ENCODE data around the gene LTA.
A peak's percentile ranks its signal among the peaks of the same experiment; 100 is the strongest.

Gene LTA

DNA sequence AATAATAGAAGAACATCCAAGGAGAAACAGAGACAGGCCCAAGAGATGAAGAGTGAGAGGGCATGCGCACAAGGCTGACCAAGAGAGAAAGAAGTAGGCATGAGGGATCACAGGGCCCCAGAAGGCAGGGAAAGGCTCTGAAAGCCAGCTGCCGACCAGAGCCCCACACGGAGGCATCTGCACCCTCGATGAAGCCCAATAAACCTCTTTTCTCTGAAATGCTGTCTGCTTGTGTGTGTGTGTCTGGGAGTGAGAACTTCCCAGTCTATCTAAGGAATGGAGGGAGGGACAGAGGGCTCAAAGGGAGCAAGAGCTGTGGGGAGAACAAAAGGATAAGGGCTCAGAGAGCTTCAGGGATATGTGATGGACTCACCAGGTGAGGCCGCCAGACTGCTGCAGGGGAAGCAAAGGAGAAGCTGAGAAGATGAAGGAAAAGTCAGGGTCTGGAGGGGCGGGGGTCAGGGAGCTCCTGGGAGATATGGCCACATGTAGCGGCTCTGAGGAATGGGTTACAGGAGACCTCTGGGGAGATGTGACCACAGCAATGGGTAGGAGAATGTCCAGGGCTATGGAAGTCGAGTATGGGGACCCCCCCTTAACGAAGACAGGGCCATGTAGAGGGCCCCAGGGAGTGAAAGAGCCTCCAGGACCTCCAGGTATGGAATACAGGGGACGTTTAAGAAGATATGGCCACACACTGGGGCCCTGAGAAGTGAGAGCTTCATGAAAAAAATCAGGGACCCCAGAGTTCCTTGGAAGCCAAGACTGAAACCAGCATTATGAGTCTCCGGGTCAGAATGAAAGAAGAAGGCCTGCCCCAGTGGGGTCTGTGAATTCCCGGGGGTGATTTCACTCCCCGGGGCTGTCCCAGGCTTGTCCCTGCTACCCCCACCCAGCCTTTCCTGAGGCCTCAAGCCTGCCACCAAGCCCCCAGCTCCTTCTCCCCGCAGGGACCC lies 2.3 kb downstream of the LTA start:
- no peak for DNase-seq

DNA sequence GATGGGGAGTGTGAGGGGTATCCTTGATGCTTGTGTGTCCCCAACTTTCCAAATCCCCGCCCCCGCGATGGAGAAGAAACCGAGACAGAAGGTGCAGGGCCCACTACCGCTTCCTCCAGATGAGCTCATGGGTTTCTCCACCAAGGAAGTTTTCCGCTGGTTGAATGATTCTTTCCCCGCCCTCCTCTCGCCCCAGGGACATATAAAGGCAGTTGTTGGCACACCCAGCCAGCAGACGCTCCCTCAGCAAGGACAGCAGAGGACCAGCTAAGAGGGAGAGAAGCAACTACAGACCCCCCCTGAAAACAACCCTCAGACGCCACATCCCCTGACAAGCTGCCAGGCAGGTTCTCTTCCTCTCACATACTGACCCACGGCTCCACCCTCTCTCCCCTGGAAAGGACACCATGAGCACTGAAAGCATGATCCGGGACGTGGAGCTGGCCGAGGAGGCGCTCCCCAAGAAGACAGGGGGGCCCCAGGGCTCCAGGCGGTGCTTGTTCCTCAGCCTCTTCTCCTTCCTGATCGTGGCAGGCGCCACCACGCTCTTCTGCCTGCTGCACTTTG lies 3.3 kb downstream of the LTA start, which contains the start of gene TNF:
TNF (plus strand) TSS at position 231 of the 567 bp plus-strand sequence; CDS start at position 408, 177 bp downstream.
- DNase-seq, result peak; percentile 79 to 80

DNA sequence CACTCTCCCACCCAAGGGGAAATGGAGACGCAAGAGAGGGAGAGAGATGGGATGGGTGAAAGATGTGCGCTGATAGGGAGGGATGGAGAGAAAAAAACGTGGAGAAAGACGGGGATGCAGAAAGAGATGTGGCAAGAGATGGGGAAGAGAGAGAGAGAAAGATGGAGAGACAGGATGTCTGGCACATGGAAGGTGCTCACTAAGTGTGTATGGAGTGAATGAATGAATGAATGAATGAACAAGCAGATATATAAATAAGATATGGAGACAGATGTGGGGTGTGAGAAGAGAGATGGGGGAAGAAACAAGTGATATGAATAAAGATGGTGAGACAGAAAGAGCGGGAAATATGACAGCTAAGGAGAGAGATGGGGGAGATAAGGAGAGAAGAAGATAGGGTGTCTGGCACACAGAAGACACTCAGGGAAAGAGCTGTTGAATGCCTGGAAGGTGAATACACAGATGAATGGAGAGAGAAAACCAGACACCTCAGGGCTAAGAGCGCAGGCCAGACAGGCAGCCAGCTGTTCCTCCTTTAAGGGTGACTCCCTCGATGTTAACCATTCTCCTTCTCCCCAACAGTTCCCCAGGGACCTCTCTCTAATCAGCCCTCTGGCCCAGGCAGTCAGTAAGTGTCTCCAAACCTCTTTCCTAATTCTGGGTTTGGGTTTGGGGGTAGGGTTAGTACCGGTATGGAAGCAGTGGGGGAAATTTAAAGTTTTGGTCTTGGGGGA lies 4.0 kb downstream of the LTA start:
- no peak for DNase-seq

DNA sequence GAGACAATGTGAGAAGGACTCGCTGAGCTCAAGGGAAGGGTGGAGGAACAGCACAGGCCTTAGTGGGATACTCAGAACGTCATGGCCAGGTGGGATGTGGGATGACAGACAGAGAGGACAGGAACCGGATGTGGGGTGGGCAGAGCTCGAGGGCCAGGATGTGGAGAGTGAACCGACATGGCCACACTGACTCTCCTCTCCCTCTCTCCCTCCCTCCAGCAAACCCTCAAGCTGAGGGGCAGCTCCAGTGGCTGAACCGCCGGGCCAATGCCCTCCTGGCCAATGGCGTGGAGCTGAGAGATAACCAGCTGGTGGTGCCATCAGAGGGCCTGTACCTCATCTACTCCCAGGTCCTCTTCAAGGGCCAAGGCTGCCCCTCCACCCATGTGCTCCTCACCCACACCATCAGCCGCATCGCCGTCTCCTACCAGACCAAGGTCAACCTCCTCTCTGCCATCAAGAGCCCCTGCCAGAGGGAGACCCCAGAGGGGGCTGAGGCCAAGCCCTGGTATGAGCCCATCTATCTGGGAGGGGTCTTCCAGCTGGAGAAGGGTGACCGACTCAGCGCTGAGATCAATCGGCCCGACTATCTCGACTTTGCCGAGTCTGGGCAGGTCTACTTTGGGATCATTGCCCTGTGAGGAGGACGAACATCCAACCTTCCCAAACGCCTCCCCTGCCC lies 4.9 kb downstream of the LTA start:
- DNase-seq, result no peak

DNA sequence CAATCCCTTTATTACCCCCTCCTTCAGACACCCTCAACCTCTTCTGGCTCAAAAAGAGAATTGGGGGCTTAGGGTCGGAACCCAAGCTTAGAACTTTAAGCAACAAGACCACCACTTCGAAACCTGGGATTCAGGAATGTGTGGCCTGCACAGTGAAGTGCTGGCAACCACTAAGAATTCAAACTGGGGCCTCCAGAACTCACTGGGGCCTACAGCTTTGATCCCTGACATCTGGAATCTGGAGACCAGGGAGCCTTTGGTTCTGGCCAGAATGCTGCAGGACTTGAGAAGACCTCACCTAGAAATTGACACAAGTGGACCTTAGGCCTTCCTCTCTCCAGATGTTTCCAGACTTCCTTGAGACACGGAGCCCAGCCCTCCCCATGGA lies 5.5 kb downstream of the LTA start:
- no peak for DNase-seq

DNA sequence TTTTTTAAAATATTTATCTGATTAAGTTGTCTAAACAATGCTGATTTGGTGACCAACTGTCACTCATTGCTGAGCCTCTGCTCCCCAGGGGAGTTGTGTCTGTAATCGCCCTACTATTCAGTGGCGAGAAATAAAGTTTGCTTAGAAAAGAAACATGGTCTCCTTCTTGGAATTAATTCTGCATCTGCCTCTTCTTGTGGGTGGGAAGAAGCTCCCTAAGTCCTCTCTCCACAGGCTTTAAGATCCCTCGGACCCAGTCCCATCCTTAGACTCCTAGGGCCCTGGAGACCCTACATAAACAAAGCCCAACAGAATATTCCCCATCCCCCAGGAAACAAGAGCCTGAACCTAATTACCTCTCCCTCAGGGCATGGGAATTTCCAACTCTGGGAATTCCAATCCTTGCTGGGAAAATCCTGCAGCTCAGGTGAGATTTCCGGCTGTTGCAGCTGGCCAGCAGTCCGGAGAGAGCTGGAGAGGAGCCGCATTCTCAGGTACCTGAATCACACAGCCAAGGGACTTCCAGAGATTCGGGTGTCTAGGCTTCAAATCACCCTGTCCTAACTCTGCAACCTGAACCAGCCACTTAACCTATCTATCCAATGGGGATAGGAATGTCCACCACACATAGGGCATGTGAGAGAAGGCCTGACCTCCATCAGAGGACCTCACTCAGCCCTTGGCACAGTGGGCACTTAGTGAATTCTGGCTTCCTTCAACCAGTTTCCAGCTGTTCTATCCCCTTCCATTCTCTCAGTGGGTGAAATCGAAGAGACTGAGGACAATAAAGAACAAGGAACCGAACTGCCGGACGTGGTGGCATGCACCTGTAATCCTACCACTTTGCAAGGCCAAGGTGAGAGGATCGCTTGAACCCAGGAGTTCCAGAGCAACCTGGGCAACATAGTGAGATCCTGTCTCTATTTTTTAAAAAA lies 6.4 kb downstream of the LTA start:
- DNase-seq, result no peak

DNA sequence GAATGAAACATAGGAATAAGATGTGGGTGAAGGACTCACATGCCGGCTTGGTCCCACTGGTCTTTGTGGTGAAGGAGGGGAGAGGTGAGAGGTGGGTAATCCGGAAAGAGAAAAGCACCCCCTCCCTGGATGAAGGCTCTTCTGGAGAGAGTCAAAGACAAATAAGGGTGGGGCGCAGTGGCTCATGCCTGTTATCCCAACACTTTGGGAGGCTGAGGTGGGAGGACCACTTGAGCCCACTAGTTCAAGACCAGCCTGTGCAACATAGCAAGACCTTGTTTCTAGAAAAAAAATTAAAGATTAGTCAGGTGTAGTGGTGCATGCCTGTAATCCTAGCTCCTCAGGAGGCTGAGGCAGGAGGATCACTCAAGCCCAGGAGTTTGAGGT lies 7.0 kb downstream of the LTA start:
- no peak for DNase-seq

DNA sequence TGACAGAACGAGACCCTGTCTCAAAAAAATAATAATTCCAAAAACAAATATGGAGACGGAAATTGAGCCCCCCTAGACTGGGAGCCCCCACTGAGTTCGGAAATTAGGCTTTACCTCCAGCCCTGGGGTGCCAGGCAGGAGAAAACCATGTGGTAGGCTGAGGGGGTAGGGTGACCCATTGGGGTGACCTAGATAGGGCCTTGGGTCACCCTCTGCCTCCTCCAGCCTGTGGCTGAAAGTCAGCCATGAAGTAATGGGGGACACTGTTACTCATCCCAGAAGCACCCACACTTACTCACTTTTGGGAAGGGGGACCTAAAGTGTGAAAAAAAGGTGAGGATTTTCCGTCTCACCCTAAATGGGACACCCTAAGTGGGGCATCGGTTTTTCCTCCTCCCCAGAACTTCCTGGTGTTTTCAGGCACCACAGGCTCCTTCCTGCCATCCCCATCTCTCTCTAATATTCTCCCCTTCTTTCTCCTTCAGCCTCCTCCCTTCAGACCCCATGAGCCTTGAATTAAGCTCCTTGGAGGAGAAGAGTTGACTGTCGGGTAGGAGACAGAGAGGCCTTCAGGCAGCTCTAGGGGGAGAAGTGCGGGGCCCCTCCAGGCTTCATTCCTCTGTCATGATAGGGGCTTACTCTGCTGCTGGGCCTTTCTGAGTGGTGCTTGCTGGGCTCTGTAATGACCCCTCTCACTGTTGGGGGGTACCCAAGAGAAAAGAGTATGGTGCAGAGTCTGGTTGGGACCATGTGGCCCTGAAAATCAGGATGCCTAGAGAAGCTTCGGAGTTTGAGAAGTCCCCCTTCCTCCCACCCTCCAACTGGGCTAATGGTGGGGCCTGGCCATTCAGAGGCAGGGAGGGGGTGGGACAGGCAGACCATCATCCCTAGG lies 7.7 kb downstream of the LTA start:
- DNase-seq, result no peak

DNA sequence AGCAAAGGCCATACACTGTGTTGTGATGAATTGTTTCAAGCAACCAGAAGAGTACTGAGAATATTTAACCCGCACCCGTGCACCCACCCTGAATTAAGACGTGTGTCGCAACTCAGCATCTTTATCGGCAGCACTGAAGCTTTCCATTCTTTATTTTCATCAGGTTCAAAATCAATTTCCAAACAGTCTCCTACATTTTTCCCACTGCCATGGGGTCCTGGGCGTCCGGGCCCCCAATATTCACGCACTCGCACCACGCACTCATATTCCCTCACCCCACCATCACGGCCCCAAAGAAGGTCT lies 8.3 kb downstream of the LTA start:
- no peak for DNase-seq

DNA sequence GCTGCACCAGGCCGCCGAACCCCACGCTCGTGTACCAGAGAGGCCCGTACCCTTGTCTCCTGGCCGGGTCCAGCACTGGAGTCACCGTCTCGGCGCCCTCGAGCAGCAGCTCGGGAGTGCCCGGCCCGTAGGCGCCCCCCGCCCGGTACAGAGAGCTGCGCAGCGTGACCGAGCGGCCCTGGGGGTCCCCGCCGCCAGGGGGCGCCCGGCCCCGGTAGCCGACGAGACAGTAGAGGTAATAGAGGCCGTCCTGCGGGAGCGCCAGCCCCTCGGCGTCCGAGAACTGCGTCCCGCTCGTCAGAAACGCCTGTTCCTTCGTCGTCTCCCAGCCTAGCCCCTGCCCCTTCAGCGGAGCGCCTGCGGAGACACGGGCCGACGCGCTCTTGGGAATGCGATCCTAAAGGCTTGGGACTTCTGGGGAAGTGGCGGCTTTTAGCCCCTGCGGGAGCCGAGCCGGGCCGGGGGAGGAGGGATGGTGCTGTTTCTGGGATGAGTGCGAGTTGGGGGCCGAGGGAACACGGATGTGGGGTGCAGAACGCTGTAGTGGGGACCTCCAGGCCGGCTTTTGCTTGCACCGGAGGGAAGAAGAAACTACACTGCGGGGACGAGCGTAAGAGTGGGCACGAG lies 8.8 kb downstream of the LTA start:
- peak; percentile 91 to 94 for DNase-seq

DNA sequence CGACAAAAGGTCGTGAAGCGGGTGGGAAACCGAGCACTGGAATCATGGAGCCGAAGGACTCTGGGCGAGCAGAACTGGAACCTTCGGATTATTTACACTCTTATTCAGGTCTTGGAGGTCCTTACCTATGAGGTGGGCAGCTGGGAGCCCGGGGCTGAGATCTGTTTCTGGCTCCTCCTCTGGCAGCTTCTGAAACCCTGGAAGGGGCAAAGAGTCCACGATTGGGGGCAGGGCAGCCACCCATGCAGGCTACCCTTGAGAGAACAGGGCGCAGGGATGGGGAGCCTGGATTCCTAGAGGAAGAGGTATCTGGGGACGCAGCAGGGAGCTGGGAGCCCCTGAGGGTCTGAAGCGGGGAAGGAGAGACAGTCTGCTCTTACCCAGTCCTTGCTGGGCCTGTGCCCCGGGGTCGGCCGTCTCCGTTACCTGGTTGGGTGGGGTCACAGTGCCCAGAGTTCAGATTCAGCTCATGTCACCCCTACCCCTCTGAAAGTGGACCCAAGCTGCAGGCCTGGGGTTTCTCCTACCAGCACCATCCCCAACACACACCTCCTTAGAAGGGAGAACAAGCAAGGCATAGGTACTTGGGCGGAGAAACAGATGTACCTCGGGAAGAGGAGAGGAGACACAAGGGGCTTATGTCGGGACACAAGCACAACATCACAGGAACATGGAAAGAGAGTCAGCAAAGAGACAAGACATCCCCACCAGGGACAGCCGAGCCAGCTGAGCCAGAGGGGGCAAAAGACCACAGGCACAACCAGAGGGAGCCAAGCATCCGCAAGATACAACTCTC lies 9.5 kb downstream of the LTA start:
- DNase-seq, result no peak

DNA sequence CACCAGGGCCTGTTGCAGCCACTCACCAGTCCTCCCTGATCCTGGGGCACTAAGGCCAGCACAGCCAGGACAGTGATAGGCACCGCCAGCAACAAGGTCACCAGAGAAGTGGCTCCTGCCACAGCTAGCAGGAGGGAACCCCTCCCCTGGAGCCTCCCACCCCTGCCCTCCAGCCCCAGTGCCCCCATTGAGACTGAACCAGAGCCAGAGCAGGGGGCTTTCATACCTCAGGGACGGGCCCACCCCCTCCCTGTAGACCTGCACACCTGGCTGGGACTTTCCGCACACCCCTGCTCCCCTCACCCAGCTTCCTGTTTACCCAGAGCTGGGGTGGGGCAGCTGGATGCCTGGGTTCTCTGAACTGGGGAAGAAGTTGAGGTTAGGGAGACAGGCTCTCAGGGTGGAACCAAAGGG lies 10.1 kb downstream of the LTA start, which contains the start of gene LTB:
LTB (minus strand) TSS at position 195 of the 414 bp plus-strand sequence; CDS start at position 188, 7 bp downstream.
- no peak for DNase-seq

DNA sequence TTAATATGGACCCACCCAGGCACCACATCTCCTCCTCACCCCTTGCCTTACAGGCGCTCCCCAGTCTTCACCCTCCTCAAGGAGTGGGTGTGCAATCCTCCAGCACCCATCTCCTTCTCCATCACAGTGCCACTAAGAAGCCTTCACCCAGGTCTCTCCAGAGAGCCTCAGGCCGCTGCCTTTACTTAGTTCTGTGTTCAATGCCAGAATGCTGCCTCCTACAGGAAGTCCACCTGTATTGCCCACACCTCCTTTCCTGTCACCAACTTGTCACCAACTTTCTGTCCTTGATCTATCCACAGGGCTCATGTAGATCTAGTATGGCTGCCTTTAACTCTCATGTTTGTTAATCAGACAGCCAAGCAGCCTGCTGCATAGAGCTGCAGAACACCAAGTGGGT lies 13.4 kb downstream of the LTA start:
- DNase-seq, result no peak

DNA sequence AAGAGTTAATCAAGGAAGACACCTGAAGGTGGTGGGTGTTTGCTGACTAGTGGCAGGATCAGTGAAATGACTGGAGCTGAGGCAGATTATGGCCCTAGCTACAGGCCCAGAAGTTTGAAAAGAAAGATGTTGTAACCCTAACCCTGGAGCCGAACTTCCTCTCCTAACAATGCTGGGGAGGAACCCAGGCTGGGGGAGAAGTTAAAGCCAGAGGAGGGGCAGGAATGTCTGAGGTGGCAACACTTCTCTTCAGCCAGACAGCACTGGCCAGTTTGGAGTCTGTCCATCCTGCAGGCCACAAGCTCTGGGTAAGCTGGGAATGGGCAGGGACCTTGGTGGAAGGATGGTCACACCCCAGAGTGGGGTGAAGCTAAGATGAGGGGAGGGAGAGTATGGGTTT lies 13.9 kb downstream of the LTA start, which contains the start of gene LST1:
LST1 (plus strand) TSS at position 270 of the 400 bp plus-strand sequence. CDS start 1,023 bp downstream, outside the sequence.
- no peak for DNase-seq

DNA sequence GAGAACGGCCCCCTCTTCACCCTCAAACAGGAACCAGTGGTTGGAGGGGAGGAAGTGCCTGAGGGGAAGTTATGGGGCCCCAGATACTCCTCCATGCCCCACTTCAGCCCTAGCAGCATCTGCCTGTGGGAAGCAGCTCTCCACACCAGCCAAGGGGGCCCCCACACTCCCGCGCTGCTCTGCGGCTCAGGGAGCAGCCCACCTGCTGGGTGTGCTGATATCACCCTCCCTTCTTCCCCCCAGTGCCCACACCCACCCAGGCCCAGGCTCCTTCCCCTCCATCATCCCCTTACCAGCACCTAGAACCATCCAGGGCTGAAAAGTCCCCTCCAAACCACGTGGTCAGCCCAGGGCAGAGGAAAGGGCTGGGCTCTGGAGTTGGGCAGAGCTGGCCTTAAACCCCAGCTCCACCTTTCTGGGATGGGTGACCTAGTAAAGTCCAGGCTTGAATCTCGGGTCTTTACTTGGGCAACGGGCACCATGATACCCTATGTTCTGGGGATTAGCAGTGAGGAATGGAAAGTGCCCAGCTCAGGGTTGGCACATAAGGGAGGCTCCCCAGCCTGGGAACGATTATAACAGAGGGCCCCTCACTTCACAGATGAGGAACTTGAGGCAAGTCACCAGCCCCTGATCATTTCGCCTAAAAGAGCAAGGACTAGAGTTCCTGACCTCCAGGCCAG lies 14.7 kb downstream of the LTA start:
- DNase-seq, result no peak

DNA sequence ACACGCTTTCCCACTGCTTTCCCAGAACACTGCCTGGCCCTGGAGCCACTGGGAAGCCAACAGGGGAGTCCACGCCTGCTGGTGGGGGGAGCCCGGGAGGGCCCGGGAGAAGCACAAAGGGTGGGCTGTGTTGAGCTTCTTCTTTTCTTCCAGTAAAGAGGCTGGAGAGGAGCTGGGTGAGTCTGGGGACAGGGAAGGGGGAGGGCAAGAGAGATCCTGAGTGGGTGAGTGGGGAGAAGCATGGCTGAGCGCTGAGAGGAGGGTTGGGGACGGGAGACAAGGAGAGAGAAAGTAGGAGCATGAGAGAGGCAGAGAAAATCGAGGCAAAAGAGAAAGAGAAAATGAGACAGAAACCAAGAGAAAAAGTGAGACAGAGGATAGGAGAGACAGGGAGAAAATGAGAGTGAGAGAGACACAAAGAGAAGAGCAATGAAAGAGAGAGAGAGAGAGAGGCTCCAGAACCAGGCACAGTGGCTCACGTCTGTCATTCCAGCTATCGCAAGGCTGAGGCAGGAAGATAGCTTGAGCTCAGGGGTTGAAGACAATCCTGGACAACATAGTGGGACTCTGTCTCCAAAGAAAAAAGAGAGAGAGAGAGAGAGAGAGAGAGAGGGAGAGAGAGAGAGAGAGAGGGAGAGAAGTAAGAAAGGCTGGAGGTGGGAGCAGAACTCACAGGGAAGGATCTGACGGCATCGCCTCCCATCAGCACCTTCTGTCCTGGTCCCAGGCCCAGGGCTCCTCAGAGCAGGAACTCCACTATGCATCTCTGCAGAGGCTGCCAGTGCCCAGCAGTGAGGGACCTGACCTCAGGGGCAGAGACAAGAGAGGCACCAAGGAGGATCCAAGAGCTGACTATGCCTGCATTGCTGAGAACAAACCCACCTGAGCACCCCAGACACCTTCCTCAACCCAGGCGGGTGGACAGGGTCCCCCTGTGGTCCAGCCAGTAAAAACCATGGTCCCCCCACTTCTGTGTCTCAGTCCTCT lies 16.0 kb downstream of the LTA start:
- DNase-seq, result no peak

DNA sequence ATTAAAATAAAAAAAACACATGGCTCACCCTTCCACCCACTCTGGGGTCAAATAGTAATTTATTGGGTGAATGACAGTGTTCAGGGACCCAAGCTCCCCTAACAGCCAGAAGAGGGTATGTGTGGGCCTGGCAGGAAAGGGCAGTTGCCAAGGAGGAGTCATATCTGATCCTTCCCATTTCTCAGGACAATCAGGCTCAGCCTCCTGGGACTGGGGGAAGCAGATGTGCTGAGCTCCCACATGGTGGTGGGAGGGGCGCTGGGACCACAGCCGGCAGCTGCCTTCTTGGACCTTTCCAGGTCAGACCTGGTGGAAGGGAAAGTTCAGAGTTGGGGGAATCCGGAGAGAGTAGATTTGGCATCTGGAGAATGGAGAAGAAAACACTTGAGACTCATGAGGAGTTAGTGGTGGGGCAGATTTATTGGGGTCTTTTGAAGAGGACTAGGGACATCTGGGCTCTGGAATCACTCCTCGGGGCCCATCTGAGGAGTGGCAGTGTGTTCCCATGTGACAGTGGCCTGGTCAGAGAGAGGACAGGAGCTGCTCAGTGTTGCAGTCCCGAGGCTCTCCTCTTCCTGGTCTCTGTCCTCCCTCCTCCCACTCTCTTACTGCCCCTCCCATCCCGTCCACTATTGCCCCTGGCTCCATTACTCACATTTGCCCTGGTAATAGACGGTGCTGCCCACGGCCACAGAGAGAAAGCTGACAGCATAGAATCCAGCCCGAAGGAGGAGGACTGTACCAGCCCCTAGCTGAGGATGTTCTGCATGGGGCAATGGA lies 17.0 kb downstream of the LTA start:
- DNase-seq, result no peak

Measured in stimulated activated CD4-positive, alpha-beta T cell treated with anti-CD3 and anti-CD28 coated beads, Interleukin-2, amount 100 ng/mL, for 48 hours (primary cell).